ENCODE measurements around the gene NPEPL1.

The NPEPL1 gene

DNA sequence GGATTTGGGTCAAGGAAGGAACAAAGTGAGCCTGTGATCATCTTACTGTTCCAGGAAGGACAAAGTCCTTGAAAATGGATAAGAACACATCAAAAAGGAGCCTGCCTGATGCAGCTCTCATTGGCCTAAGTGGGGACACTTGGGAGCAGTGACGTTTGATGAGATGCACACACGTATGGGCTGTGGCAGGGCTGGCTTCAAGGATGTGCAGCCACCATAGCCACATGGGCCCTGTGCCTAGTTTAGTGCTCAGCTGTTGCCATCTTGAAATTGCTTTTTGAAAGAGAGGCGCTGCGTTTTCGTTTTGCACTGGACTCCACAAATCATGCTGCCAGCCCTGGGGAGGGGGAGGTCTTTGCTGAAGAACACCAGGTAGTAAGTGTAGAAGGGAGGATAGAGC, 6.6 kb upstream of the NPEPL1 start:
- no peak for DNase-seq

DNA sequence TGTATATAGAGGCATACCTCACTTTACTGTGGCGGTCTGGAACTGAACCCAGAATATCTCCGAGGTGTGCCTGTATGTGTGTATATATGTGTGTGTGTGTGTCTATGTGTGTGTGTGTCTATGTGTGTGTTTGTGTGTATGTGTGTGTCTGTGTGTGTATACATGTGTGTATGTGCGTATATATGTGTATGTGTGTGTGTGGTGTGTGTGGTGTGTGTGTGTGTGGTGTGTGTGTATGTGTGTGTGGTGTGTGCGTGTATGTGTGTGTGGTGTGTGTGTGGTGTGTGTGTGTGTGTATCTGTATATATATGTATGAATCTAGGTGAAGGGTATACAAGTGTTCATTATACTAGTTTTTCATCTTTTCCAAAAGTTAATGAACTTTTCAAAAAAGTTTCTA, 4.2 kb upstream of the NPEPL1 start:
- no peak for DNase-seq

DNA sequence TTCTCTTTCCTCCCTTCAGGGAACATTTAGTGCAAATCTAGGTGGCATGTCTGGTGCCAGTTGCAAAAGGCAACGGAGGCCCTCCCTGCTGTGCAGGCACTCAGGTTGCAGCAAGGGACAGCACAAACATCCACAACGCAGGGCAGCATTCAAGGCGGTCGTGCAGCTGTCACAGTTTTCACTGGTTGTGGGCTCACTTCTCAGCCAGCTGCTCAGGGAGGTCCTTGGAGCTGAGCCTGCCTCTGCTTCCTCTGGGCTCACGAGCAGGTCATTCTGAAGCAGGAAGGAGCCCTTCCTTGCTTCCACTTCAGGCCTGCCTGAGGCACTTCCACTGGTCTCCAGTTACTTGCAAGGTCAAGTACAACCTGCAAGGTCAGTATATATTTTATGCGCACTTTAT, 3.8 kb upstream of the NPEPL1 start:
- no peak for DNase-seq

DNA sequence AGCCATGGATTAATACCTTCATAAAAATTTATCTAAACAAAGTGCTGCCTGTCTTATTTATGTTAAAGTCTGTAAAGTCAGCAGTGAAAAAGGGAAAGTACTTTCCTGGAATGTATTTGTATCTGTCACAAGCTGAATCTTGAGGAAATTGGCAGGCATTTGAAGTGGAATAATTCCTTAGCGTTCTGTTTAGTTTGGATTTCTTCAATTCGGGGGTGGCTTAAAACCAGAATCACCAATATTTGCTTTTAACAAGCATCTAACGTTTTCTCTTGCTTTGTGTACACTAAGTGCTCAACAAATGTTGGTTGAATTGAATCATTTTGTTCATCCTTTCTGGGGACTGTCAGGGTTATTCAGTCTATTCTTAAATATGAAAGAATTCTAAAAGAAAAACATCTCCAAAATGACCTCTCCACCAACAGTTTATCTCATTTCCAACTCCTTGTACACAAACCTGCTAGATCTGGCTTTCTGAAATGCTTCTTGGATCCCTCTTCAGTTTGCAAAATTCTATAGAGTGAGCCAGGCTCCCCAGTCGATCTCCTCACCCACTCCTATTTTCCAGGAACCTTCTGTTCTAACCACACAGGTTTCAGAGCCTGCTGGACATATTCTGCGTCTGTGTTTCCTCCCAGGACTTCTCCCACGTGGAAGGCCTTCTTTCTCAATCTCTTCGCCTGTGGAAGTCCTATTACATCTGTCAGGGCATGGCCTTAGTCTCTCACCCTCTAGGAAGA, 2.0 kb upstream of the NPEPL1 start:
- DNase-seq: no peak

DNA sequence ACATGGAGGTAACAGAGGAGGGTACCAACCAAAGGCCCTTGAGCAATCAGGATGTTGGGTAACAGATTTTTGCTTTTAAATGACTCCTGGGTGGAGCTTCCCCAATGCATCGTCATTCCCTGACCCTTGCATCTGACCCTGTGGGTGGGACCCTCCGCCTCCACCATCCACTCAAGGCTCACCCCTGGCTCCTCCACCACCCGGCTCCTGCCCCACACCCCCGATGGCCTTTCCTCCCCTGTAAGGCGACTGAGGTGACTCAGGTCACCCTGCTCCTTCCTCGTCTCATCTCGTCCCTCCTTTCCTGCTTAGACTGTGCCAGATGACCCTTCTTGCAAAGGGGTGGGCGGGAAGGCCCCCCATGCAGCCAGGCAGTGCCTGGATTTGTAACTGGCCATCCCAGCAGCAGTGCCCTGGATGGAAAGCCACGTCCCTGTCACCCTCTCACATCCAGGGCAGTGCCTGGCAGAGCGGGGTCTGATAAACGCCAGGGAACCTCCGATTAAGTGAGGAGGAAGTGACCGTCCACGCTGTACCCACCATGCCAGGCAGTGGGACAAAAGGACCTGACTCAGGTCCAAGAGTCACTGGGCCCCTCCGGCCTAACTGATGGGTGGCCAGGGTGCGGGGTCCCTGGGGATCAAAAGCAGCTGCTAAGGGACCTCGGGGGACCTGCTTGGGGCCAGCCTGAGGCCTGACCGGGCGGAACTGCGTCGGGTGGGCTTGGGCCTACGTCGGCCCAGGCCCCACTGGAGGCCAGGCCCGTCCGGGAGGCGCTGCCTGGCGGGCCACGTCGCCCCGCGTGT, 624 bp upstream of the NPEPL1 start:
- no peak for DNase-seq

DNA sequence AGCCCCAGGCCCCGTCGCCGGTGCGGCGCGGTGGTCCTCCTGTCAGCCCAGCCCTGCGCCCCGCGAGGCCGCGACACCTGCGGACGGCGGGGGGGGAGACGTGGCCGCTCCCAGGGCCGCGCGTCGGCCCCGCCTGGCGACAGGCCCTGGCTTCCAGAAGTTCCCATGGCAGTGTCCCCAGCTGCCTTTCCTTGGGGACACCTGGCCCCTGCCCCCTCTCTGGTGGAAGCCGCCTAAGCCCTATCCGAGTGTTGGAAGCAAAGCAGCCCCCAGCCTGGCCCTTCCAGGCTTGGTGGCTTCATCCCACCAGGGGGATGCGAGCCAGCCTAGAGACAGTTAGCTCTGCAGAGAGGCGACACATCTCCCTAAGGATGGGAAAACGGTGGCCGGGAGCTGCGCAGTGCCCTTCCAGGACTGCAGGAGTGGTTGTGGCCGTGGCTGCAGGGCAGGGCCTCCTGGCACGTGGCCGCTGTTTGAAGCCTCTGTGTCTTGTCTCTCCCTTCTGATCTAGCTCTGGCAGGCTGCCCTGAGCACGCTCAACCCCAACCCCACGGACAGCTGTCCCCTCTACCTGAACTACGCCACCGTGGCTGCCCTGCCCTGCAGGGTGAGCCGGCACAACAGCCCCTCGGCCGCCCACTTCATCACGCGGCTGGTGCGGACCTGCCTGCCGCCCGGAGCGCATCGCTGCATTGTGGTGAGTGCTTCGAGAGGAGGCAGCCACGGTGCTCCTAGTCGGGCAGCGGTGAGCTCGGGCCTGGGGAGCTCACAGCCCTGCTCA, 816 bp downstream of the NPEPL1 start:
- no peak for DNase-seq

DNA sequence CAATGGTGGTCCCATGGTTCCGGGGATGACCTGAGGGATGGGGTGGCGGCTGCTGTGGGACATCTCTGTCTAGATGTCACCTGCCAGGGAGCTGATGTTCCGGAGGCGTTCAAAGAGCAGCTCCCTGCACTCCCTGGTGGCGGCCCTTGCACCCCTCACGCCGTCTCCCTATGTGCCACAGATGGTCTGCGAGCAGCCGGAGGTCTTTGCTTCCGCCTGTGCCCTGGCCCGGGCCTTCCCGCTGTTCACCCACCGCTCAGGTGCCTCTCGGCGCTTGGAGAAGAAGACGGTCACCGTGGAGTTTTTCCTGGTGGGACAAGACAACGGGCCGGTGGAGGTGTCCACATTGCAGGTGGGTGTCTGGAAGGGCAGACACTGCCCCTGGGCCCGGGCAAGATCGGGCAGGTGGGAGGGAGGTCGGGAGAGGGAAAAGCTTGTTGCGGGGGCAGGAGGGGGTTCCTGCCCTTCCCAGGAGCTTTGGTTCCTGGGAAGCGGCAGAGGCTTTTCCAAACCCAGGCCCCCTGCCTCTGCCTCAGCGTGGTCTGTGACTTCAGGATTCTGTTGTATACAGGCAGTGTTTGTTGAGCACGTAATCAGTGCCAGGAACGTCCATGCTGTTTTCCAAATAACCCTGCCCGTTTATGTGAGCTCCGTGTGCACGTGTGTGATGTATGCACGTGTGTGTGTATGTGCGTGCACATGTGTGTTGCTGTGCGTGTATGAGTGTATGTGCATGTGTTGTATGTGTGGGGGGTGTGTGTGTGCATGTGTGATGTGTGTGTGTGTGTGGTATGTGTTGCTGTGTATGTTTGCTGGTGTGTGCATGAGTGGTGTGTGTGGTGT, 1.9 kb downstream of the NPEPL1 start:
- no peak for DNase-seq

DNA sequence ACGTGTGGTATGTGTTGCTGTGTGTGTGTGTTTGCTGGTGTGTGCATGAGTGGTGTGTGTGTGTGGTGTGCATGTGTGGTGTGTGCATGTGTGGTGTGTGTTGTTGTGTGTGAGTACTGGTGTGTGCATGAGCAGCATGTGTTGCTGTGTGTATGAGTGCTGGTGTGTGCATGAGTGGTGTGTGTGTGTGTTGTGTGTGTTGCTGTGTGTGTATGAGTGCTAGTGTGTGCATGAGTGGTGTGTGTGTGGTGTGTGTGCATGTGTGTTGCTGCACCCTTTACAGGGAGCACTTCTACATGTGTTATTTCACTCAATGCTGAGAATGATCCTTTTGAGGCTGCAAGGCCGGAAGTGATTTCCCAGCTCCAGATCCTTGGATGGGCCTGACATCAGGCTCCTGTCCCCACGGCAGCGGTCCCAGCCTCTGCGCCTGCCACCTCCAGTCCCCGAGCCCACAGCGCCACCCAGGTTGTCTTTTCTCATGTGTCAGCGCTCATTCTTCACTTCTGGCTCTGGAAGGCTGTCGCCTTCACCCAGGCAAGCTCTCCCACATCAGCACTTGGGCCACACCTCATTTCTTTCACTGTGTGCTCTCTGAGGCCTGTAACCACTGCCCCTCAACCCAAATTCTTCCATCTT, 2.6 kb downstream of the NPEPL1 start:
- DNase-seq: no peak

DNA sequence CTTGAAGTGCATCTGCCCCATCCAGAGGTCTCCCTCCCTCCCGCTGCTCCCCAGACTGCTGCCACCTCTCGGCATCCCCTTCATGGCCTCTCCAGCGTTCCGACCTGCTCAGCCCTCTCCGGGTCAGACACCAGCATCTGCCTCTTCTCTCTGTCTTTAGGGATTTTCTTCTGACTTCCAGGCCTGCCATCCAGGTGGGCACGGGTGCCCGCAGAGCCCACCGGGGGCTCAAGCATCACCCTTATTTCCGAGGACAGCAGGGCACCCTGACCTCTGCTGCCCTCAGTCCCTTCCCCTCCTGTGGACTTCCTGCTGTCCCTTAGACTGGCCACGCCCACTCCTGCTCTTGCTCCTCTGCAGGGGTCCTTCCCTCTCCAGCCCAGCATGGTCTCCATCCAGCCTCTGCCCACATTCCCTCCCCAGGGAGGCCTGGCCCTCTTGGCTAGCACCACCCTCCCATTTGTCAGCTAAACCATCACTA, 3.3 kb downstream of the NPEPL1 start:
- no peak for DNase-seq

DNA sequence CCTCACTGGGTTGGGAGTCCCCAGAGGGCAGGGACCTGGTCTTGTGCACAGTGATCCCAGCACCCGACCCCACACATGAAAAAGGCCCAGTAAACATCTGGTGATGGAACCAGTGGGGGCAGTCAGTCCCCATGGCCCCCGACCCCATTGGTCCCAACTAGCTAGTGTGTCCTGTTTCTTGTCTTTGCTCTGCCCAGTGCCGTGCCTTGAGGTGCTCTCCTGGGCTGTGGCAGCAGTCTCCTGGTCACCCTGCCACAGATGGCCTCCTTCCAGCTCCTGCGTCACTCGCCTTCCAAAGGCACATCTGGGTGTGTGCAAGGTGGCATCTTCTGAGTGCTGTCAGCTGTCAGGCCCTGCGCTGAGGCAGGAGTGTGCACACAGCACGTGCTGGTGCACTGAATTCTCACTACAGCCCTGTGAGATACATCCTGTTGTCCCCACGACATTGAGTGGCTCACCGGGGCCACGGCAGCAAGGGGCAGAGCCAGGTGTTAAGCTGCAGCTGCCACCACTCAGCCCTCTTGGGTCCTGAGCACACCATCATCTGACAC, 3.9 kb downstream of the NPEPL1 start:
- DNase-seq: no peak

DNA sequence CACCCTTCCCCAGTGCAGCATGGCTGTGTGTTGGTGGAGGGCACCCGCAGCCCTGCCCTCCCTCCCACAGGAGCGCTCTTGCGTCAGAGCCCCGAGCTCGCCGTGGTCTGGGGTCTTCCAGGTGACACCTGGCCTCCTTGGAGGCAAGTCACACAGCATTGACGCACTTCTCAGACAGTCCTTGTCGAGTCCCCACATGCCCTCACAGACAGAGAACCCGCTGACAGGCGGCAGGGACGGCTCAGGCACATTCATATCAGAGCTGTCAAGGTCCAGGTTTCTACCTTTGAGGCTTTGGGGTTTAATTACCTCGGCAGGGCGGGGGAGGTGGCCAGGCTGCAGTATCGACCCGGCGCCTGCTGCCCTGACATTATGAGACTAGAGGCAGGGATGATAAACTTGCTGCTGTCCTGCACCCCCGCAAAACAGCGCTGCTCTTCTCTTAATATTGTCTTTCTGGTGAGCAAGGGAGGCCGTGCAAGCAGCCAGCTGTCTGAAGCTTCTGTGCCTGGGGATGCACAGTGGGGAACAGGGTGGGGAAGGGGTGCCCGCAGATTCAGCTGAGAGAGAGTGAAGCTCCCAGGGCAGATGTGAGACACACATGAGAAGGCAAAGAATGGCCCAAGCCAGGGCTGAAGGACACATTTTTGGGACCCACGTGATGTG, 4.7 kb downstream of the NPEPL1 start:
- DNase-seq: no peak

DNA sequence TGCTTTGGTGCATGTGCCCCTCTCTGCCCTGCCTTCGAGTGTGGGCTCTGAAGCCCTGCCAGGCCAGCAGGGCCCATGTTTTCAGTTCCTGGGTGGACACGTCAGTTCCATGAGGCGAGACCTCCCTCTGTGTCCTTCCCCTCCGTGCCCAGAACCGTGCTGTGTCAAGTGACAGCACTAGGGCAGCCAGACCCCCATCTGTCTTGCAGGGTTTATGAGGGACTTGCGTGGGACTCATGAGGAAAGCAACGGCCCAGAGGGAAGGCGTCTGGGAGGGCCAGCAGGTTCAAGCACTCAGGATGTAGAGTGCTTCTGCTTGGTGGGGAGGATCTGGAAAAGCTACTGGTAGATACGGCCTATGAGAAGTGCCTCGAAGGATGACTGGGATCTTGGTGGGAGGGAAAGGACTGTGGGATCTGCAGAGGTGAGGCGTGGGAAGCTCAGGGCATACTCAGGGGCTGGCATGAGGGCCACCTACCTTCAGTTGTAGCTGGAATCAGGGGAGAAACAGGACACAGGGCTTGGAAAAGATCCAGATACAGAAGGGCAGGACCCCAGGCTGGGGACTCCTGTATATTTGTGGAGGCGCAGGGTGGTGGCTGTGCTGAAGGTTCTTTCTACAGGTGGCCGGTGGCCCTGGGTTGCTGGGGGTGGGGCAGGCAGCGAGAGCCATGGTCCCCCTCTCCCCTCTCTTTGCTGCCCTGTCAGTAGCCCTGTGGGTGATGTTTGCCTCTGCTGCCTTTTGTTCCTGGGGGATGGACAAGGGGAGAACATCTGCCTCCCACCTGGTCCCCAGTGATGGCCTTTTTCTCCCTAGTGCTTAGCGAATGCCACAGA, 5.5 kb downstream of the NPEPL1 start:
- no peak for DNase-seq

DNA sequence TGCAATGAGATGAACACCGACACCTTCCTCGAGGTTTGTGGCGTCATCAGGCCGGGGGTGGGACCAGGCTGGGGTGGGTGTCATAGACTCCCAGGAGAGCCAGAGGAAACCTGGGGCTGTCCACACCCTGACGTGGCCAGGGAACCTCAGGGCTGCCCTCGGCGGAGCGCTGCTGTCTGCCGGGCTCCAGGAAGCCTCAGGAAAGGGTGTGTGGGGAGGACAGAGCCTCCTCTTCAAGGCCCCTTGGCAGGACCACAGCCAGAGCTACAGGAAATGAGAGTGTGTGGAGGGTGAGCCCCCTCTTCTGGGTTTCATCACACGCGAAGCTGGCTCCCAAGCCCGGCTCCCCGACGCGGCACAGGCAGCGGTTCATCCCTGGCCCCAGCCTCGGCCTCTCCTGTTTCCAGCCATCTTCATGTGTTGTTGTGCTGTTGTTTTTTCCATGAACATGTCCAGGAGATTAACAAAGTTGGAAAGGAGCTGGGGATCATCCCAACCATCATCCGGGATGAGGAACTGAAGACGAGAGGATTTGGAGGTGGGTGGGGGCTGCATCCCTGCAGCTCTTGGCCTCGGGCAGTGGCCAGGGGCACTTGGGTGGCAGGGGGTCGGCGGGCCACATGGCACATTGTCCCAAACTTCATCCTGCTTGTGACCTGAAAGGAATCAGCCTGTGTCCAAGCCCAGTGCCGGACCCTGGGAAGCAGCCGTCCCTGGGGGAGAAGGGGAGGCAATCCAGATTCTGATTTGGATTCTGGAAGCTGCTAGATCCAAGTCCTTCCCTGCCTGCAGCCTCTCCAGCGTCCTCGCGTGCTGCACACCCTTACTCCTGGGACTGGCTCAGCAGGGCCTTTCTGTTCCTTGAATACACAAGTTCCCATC, 6.4 kb downstream of the NPEPL1 start:
- no peak for DNase-seq

DNA sequence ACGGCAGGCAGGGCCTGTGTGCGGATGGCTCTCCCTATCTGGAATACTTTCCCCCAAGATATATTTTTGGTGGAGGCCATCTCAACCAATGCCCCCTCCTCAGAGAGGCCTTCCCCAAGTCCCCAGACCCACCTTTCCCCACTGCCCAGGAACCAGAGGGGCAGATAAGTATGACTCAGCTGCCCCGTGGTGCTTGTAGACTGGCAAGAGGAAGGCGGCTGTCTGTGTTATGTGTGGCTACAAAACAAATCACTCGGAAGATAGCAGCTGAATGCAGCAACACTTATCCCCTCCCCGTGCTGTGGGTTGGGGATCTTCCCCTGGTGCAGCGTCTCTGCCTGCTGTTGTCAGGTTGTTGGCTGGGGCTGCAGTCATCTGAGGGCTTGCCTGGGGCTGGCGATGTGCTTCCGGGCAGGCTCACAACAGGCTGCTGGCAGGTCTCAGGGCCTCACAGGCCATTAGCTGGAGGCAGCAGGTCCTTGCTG, 7.1 kb downstream of the NPEPL1 start:
- DNase-seq: no peak

DNA sequence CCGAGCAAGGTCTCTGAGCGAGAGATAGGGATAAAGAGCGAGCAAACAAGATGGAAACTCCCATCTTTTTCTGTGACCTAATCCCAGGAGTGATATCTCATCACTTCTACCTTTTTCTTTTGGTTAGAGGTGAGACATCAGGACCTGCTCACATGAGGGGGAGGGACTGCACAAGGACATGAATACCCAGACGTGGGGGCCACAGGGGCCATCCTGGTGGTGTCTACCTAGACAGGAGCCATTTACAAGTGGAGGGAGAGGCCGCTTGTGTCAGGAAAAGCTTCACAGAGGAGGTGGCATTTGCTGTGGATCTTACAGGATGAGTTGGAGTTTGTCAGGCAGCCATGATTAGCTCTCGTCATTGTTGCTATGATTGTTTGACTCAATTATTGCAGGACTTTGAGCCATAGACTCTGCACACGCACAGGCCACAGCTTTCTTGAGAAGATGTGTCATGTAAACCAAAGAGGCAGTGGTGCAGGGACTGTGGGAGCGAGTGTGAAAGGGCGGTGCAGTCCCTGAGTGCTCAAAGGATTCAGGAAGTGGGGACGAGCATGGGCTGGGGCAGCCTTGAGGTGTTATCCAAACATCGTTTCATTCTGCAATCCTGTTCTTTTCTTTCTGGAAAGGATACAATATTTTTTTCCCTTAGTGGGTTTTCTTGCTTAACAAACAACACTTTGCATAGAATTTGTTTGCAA, 7.7 kb downstream of the NPEPL1 start:
- no peak for DNase-seq

DNA sequence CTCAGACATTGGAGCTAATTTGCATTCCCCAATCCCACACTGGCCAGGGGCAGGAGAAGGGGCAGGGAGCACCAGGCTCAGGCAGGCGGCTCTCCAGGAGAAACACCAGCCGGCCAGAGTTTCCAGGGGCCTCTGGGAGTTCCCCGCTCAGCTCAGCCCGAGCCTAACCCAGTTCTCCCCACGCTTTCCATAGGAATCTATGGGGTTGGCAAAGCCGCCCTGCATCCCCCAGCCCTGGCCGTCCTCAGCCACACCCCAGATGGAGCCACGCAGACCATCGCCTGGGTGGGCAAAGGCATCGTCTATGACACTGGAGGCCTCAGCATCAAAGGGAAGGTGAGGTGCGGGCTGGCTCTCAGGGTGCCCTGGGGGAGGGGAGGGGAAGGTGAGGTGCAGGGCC, 8.2 kb downstream of the NPEPL1 start:
- no peak for DNase-seq

DNA sequence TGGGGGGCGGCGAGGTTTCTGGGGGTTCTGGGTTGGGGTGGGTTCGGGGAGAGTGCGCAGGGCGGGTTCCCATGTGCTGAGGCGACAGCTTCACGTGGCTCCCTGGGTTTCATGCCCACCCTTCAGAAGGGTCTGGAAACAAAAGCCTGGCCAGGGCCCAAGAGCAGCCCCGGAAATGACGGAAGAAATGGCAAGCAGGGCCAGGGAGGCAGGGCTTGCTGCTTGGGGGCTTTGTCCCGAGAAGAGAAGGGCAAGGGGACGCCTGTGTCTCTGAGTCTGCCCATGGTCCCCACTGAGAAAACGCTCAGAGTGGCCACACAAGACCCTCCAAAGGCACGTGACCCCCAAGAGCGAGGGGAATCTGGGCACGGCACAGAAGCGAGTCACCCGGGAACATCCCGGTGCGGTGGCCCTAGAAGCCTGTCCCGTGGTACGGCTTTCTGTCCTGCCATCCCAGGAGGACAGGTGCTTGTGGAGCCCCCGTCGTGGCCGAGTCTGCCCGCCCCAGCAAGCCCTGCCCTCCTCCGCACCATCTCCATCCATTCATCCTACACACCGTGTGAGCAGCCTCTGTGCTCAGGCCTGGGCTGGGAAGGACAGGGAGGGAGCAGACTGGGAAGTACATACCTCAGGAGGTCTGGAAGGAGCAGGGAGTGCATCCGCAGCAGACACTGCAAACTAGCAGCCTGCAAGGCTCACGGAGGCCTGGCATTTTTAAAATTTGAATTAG, 9.0 kb downstream of the NPEPL1 start:
- DNase-seq: no peak

DNA sequence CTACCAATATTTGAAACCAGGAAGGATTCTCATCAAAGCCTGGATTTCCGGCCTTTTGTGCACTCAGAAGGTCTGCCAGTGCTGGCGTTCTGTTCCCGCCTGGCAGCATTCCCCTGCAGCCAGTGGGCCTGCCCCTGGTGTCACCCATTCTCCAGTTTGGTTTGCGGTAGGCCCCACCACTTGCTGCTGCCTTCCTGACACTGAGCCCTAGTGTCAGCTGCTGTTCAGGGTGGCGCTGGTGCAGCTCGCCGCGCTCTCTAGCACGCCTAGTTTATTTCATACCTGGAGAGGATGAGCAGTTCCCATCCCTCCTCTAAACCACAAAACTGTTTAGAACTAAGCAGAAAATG, 9.5 kb downstream of the NPEPL1 start:
- no peak for DNase-seq

Data from SW 1271 (cell line).